Muscle of leg (tissue), 11 donors: ENCODE results near the gene PRRT1. TPM values are rescaled to one million over a fixed set of nuclear protein-coding genes. Genes with fewer than 3 reads are reported as not detected.

Experiments
- DNase-seq: peaks from one replicate; pipeline ENCODE4 v3.0.0; 2013
- H3K27ac ChIP-seq: one replicate; pipeline ENCODE4 v1.5.1; 2013; ENCODE audit warnings: mild to moderate bottlenecking, low read length, control low read depth
- H3K27me3 ChIP-seq: one replicate; pipeline ENCODE4 v1.6.1; 2013; ENCODE audit warnings: low read length; ENCODE audit not compliant: control insufficient read depth, insufficient read depth
- H3K36me3 ChIP-seq: one replicate; pipeline ENCODE4 v1.6.1; 2013; ENCODE audit warnings: low read length; ENCODE audit not compliant: control insufficient read depth, insufficient read depth
- H3K4me1 ChIP-seq: one replicate; pipeline ENCODE4 v1.6.1; 2013; ENCODE audit warnings: low read length; ENCODE audit not compliant: control insufficient read depth, insufficient read depth
- H3K4me3 ChIP-seq: one replicate; pipeline ENCODE4 v1.5.1; 2013; ENCODE audit warnings: low read length, control low read depth
- H3K9me3 ChIP-seq: replicated peaks from 2 replicates; pipeline ENCODE4 v1.6.1; 2013; ENCODE audit warnings: low read depth, low read length; ENCODE audit not compliant: control insufficient read depth
- WGBS: methylation state at CpG from one replicate; pipeline ENCODE4 v1.1.5; 2013; ENCODE audit warnings: missing lambda C conversion rate; ENCODE audit not compliant: insufficient coverage; 5-methylcytosine and 5-hydroxymethylcytosine counted together
- polyA plus RNA-seq, 8 donors: library from polyadenylated mRNA; unstranded; fragments of 120-200 nt; gene quantifications; one replicate each; pipeline versions ENCODE4 v1.2.1 to v1.2.3, GENCODE V29; 2013; ENCODE audit warnings: inconsistent platforms in 1 of 8, low replicate concordance in 1 of 8; ENCODE audit not compliant: insufficient read length in 8 of 8, insufficient read depth in 1 of 8
- total RNA-seq: library from RNA; stranded (reverse); fragments of 120-200 nt; gene quantifications from one replicate; pipeline ENCODE4 v1.2.4, GENCODE V29; 2013

PRRT1 gene
- total and polyA plus RNA-seq, 9 donors = 0.18 to 2.3 (median 1.2) TPM

- WGBS = 10% methylated on average over 8 of the region's 17 CpGs
- H3K9me3 ChIP-seq = no peaks in the 10 kb centered on the region
- H3K27me3 ChIP-seq = no peaks in the 10 kb centered on the region
- H3K36me3 ChIP-seq = peaks cover 87% of the 10 kb centered on the region
- DNase-seq = peak; percentile 91
- peaks cover 22% of the 10 kb centered on the region for H3K4me1 ChIP-seq
- H3K27ac ChIP-seq = peak overlapping the region; percentile 45
- no peak overlapping the region for H3K4me3 ChIP-seq
These were observed 32.7 kb downstream of the PRRT1 start for GRCh38 chr6:32118782-32119628.

- WGBS = no CpG with 5 or more reads among the region's 9 CpGs
- H3K9me3 ChIP-seq = no peaks in the 10 kb centered on the region
- H3K27ac ChIP-seq = no peak overlapping the region
- peaks cover 76% of the 10 kb centered on the region for H3K36me3 ChIP-seq
- no peaks in the 10 kb centered on the region for H3K27me3 ChIP-seq
- H3K4me1 ChIP-seq = peaks cover 37% of the 10 kb centered on the region
- no peak overlapping the region for H3K4me3 ChIP-seq
- DNase-seq = no peak
These were observed 34.3 kb downstream of the PRRT1 start for GRCh38 chr6:32117461-32117860.

- no peak overlapping the region for H3K27ac ChIP-seq
- H3K4me3 ChIP-seq = no peak overlapping the region
- no peaks in the 10 kb centered on the region for H3K9me3 ChIP-seq
- peaks cover 70% of the 10 kb centered on the region for H3K36me3 ChIP-seq
- WGBS = 65% methylated on average over 7 of the region's 7 CpGs
- H3K4me1 ChIP-seq = peaks cover 44% of the 10 kb centered on the region
- DNase-seq = no peak
- H3K27me3 ChIP-seq = no peaks in the 10 kb centered on the region
These were observed 35.1 kb downstream of the PRRT1 start for GRCh38 chr6:32116674-32117073.

GRCh38 chr6:32115623-32116022 is 36.1 kb downstream of the PRRT1 start:
- no peak for DNase-seq
- WGBS = no CpG with 5 or more reads among the region's 6 CpGs
- Histone ChIP-seq H3K27me3 (no peaks in the 10 kb centered on the region), H3K4me3 (no peak overlapping the region), H3K36me3 (peaks cover 60% of the 10 kb centered on the region), H3K9me3 (no peaks in the 10 kb centered on the region), H3K4me1 (peaks cover 55% of the 10 kb centered on the region), H3K27ac (no peak overlapping the region)

- Histone ChIP-seq H3K36me3 (peaks cover 54% of the 10 kb centered on the region), H3K9me3 (no peaks in the 10 kb centered on the region), H3K27ac (peak overlapping the region; percentile 98), H3K4me1 (peaks cover 63% of the 10 kb centered on the region), H3K4me3 (no peak overlapping the region), H3K27me3 (no peaks in the 10 kb centered on the region)
- WGBS = 27% methylated on average over 3 of the region's 8 CpGs
- peak; percentile 69 for DNase-seq
These were observed 36.9 kb downstream of the PRRT1 start for GRCh38 chr6:32114796-32115195.

- Histone ChIP-seq H3K27me3 (peaks cover 4% of the 10 kb centered on the region), H3K4me3 (no peak overlapping the region), H3K9me3 (no peaks in the 10 kb centered on the region), H3K4me1 (peaks cover 67% of the 10 kb centered on the region), H3K36me3 (peaks cover 43% of the 10 kb centered on the region), H3K27ac (peak overlapping the region; percentile 98)
- DNase-seq = peak; percentile 99
- 62% methylated on average over 3 of the region's 9 CpGs for WGBS
These were observed 38.1 kb downstream of the PRRT1 start for GRCh38 chr6:32113386-32114352.

- Histone ChIP-seq H3K27me3 (peaks cover 8% of the 10 kb centered on the region), H3K4me1 (peaks cover 76% of the 10 kb centered on the region), H3K9me3 (no peaks in the 10 kb centered on the region), H3K27ac (peak overlapping the region; percentile 98), H3K4me3 (no peak overlapping the region), H3K36me3 (peaks cover 31% of the 10 kb centered on the region)
- peak; percentile 99 for DNase-seq
- WGBS = 12% methylated on average over 7 of the region's 9 CpGs
These were observed 39.2 kb downstream of the PRRT1 start for GRCh38 chr6:32112431-32112980.

- peaks cover 85% of the 10 kb centered on the region for H3K4me1 ChIP-seq
- H3K9me3 ChIP-seq = no peaks in the 10 kb centered on the region
- DNase-seq = peak; percentile 93
- peak overlapping the region; percentile 98 for H3K27ac ChIP-seq
- WGBS = 12% methylated on average over 5 of the region's 7 CpGs
- no peak overlapping the region for H3K4me3 ChIP-seq
- peaks cover 9% of the 10 kb centered on the region for H3K27me3 ChIP-seq
- H3K36me3 ChIP-seq = peaks cover 22% of the 10 kb centered on the region
These were observed 40.2 kb downstream of the PRRT1 start for GRCh38 chr6:32111424-32112066.

- Histone ChIP-seq H3K4me1 (peaks cover 87% of the 10 kb centered on the region), H3K36me3 (peaks cover 18% of the 10 kb centered on the region), H3K9me3 (no peaks in the 10 kb centered on the region), H3K27ac (peak overlapping the region; percentile 98), H3K4me3 (no peak overlapping the region), H3K27me3 (peaks cover 9% of the 10 kb centered on the region)
- peak; percentile 84 for DNase-seq
- 20% methylated on average over 7 of the region's 7 CpGs for WGBS
These were observed 41.1 kb downstream of the PRRT1 start for GRCh38 chr6:32110632-32111031.
